Subcutaneous adipose tissue (tissue), 4 donors: Measurements from ENCODE around the gene CBR4. TPM values are rescaled to one million over a fixed set of nuclear protein-coding genes. Genes with fewer than 3 reads are reported as not detected.

Experiments
- CTCF ChIP-seq: fragments of 450-650 bp; IDR thresholded peaks from one replicate; pipeline ENCODE4 v1.5.1; 2016; ENCODE audit warnings: low read depth, mild to moderate bottlenecking, control low read depth, antibody characterized with exemption, moderate library complexity
- total RNA-seq, 4 donors: library from RNA; depleted of rRNA; stranded (reverse); fragments of >200 nt; gene quantifications; one replicate each; pipeline ENCODE4 v1.1.0, GENCODE V29; 2016

The CBR4 gene
- total RNA-seq, result 10 to 100 TPM; 21.4 to 28.6 (median 22.2) TPM

- TF ChIP-seq CTCF, result no peak
These were observed at the start of gene CBR4 for GRCh38 chr4:169010125-169011023. Gene CBR4, minus strand, starts transcription at chr4:169010255. Its CDS starts 166 bp downstream, at chr4:169010089.

- no peak for TF ChIP-seq CTCF
These were observed 49.5 kb upstream of the CBR4 start for GRCh38 chr4:169059306-169060211.

- TF ChIP-seq CTCF, result no peak
These were observed 48.3 kb upstream of the CBR4 start for GRCh38 chr4:169058312-169058711.

GRCh38 chr4:169054879-169055278 is 44.8 kb upstream of the CBR4 start:
- no peak for TF ChIP-seq CTCF

GRCh38 chr4:169052594-169052945 is 42.5 kb upstream of the CBR4 start:
- no peak for TF ChIP-seq CTCF

GRCh38 chr4:169051761-169052593 is 41.9 kb upstream of the CBR4 start:
- no peak for TF ChIP-seq CTCF
